Measurements from ENCODE around the gene GPR180. TPM values are rescaled to one million over a fixed set of nuclear protein-coding genes. Genes with fewer than 3 reads are reported as not detected.

The GPR180 gene
- 2.2 to 3.7 TPM (median 3.3 TPM) in 5 replicates for total RNA-seq (2022; extraction: Qiagen RNA extraction)

DNA sequence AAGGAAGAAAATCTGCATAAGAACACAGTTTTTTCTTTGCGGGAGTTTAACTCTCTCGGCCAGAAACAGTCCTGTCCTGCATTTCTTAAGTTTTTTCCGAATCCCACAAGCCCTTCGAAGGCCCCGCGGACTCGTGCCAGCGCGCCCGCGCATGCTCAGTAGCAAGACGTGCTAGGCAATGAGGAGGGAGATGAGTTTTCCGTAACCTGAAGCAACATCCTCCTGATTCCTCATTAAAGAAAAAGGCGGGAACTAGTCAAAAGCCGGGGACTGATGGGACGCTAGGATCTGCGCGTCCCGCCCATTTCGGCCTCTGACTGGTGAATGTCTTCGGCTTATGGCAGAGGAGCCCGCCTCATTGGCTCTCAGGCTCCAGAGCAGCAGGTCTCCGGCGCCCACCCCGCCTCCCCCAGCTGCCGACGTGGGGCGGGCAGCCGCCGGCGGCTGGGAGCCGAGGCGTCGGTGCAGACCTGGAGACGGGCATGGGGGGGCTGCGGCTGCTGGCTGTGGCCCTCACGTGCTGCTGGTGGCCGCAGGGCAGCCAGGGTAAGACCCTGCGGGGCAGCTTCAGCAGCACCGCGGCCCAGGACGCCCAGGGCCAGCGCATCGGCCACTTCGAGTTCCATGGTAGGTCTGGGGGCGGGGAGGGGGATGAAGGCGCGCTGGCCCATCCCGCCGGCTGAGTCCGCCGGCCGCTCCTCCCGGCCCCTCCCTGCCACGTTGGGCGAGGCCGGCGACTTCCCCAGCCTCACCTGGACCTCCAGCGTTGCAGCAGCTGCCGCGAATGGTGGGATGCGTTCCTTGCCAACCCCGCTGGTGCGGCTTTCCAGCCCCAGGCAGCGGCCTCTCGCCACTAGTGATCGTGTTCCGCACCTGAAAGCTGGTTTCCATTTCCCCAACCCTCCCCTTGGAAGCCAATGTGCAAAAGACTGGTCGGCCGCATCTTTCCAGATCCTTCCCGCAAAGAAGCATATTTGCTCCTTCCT, at the start of gene GPR180:
Gene GPR180 (plus strand): TSS at position 412 of the 986 bp plus-strand sequence. CDS start 71 bp downstream, at position 483.

GRCh38 chr13:94595950-94596574, 5.6 kb upstream of the GPR180 start, which contains the start of gene TGDS:
TSS of gene TGDS (minus strand) at chr13:94596152. CDS start at chr13:94596136, 16 bp downstream.

Other genes with a start within 250 kb of the GPR180 start
- 0.04 TPM in 1 of 5 replicates, not detected in the others for gene DCT, start 122.2 kb upstream of the GPR180 start, total RNA-seq (2022; extraction: Qiagen RNA extraction)
- 7.5 to 8.4 TPM (median 8.2 TPM) in 5 replicates for gene TGDS, start 5.7 kb upstream of the GPR180 start, total RNA-seq (2022; extraction: Qiagen RNA extraction)
- 0.21 to 0.43 TPM (median 0.40 TPM) in 5 replicates for gene SOX21, start 110.7 kb downstream of the GPR180 start, total RNA-seq (2022; extraction: Qiagen RNA extraction)

Measured in A549 treated with dexamethasone at 1 μM for 4 hours (cell line).